Epithelial cell of prostate (primary cell): ENCODE measurements around the gene ZNF329.

Source experiments
- DNase-seq: peaks from one replicate; pipeline ENCODE4 v3.0.0-alpha.2; 2011; ENCODE audit warnings: low read depth, low spot score
- H3K27ac ChIP-seq: fragments of 450-650 bp; 2 replicates; pipeline ENCODE4 v1.5.1; 2017; ENCODE audit warnings: mild to moderate bottlenecking

The ZNF329 gene

GRCh38 chr19:58079792-58080191 lies 70.8 kb downstream of the ZNF329 start:
- no peak overlapping the region for H3K27ac ChIP-seq
- no peak for DNase-seq
